ENCODE measurements around the gene CCDC83. TPM values are rescaled to one million over a fixed set of nuclear protein-coding genes. Genes with fewer than 3 reads are reported as not detected.

CCDC83 gene
- total and polyA plus RNA-seq, 2 donors (not counting 3 experiments of a cell fraction or from before 2014, with no cell fraction given): not detected

DNA sequence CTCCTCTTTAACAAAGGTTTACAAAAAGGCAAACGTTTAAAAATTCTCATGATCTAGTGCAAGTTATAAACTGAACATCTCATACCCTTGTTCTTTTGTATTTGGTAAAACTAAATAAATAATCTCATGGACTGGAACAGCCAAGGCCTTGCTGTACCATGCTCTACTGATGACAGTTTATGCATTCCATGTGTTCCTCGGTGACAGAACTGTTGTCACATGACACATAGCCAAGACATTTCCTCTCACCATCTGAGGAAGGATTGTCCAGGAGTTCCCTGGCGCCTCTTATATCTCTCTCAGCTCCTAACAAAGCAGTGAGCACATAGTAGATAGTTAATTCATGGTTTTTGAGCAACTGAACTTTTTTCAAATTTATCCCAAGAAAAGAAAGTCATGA is 12.6 kb downstream of the CCDC83 start:
- DNase-seq (ENCODE audit: low read depth, low spot score) (no peak), FAIRE-seq (no peak)
- Histone ChIP-seq H3K79me2 (ENCODE audit: control insufficient read depth, insufficient read depth, low read length) (no peaks in the 10 kb centered on the region), H3K27me3 (ENCODE audit: control insufficient read depth in 2 of 2, insufficient read depth in 2 of 2, low read length in 2 of 2) (peaks cover 6 to 7% of the 10 kb centered on the region in 2 experiments), H3K9me1 (replicated peaks; ENCODE audit: control insufficient read depth, extremely low read depth, insufficient read depth, low read length) (no peaks in the 10 kb centered on the region), H2AFZ (ENCODE audit: low read depth, low read length) (no peak overlapping the region), H3K9ac (replicated peaks; ENCODE audit: extremely low read depth, insufficient read depth, low read length) (no peak overlapping the region), H3K4me3 (replicated peaks in 1 of 3; ENCODE audit: insufficient read depth in 1 of 3, low read depth in 1 of 3, low read length in 3 of 3) (no peak overlapping the region), H3K9me3 (replicated peaks; ENCODE audit: control insufficient read depth, insufficient read depth, low read length) (no peaks in the 10 kb centered on the region), H4K20me1 (replicated peaks; ENCODE audit: control insufficient read depth, extremely low read depth, insufficient read depth, low read length) (no peaks in the 10 kb centered on the region), H3K4me1 (ENCODE audit: control insufficient read depth, extremely low read depth, insufficient read depth, low read length) (no peaks in the 10 kb centered on the region), H3K27ac (ENCODE audit: insufficient read depth, low read depth, low read length) (no peak overlapping the region), H3K4me2 (ENCODE audit: insufficient read depth, low read length) (no peak overlapping the region), H3K36me3 (ENCODE audit: control insufficient read depth in 2 of 2, extremely low read depth in 1 of 2, insufficient read depth in 2 of 2, low read length in 2 of 2) (no peaks in the 10 kb centered on the region)
- TF ChIP-seq EZH2 (IDR thresholded peaks at IDR 0.05; ENCODE audit: borderline replicate concordance, low read depth, low read length, severe bottlenecking): no peak
- TF ChIP-seq, protein P1, sequence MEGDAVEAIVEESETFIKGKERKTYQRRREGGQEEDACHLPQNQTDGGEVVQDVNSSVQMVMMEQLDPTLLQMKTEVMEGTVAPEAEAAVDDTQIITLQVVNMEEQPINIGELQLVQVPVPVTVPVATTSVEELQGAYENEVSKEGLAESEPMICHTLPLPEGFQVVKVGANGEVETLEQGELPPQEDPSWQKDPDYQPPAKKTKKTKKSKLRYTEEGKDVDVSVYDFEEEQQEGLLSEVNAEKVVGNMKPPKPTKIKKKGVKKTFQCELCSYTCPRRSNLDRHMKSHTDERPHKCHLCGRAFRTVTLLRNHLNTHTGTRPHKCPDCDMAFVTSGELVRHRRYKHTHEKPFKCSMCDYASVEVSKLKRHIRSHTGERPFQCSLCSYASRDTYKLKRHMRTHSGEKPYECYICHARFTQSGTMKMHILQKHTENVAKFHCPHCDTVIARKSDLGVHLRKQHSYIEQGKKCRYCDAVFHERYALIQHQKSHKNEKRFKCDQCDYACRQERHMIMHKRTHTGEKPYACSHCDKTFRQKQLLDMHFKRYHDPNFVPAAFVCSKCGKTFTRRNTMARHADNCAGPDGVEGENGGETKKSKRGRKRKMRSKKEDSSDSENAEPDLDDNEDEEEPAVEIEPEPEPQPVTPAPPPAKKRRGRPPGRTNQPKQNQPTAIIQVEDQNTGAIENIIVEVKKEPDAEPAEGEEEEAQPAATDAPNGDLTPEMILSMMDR (IDR thresholded peaks at IDR 0.05; ENCODE audit: extremely low read depth in 1 of 2, insufficient read depth in 1 of 2, low read depth in 1 of 2, low read length in 2 of 2): no peak
- intact Hi-C loops (cut with micrococcal nuclease): no loop called here
- ChIA-PET CTCF (interaction anchor here (0.6 to 1.4 kb wide), 2 partner anchors 11 to 12 kb away, joined by 3 to 5 read pairs; partner anchors contain the start of gene CCDC83), POLR2A (no interaction called here)
- no TSS peak for BruUV-seq (replicated peaks)
- dilution Hi-C loops (cut with MboI; ENCODE audit: extremely low pct_ligation_motif_present, low sequenced_read_pairs): no loop called here

DNA sequence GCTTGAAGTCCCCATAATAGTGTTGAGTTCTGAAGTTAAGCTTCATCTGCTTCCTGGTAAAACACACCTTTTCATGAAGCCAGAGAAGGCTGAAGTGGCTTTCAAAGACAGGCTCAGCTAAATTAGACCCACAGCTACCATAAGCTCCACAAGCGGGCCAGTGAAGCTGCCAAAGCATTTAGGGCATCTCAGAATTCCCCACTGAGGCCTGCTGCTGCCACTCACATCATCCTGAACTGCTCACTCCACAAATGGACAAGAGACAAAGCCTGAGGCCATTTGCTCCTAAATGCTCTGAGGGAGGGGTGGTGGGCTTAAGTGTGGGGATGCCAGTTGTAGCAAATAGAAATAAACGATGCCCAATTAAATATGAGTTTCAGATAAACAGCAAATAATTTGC is 14.6 kb downstream of the CCDC83 start:
- H3K36me3 ChIP-seq (ENCODE audit: control insufficient read depth in 2 of 2, extremely low read depth in 1 of 2, insufficient read depth in 2 of 2, low read length in 2 of 2): no peaks in the 10 kb centered on the region
- H3K79me2 ChIP-seq (ENCODE audit: control insufficient read depth, insufficient read depth, low read length): no peaks in the 10 kb centered on the region
- H3K4me1 ChIP-seq (ENCODE audit: control insufficient read depth, extremely low read depth, insufficient read depth, low read length): no peaks in the 10 kb centered on the region
- CTCF ChIA-PET: no interaction called here
- H2AFZ ChIP-seq (ENCODE audit: low read depth, low read length): no peak overlapping the region
- intact Hi-C loops (cut with micrococcal nuclease) (no loop called here), dilution Hi-C loops (cut with MboI; ENCODE audit: extremely low pct_ligation_motif_present, low sequenced_read_pairs) (no loop called here)
- POLR2A ChIA-PET: interaction anchor here (0.7 kb wide), 1 partner anchor 72 kb away, joined by 4 read pairs; no protein-coding TSS in a partner anchor
- DNase-seq (ENCODE audit: low read depth, low spot score) (no peak), FAIRE-seq (no peak)
- H3K4me2 ChIP-seq (ENCODE audit: insufficient read depth, low read length): no peak overlapping the region
- no peak overlapping the region for H3K9ac ChIP-seq (replicated peaks; ENCODE audit: extremely low read depth, insufficient read depth, low read length)
- H3K9me1 ChIP-seq (replicated peaks; ENCODE audit: control insufficient read depth, extremely low read depth, insufficient read depth, low read length): no peaks in the 10 kb centered on the region
- peaks cover 0 to 1% of the 10 kb centered on the region in 2 experiments for H3K27me3 ChIP-seq (ENCODE audit: control insufficient read depth in 2 of 2, insufficient read depth in 2 of 2, low read length in 2 of 2)
- no peak overlapping the region for H3K27ac ChIP-seq (ENCODE audit: insufficient read depth, low read depth, low read length)
- no peaks in the 10 kb centered on the region for H3K9me3 ChIP-seq (replicated peaks; ENCODE audit: control insufficient read depth, insufficient read depth, low read length)
- no peak for TF ChIP-seq POLR2A (IDR thresholded peaks at IDR 0.05; ENCODE audit: low read depth, low read length)
- no peak for TF ChIP-seq MYC (IDR thresholded peaks at IDR 0.05; ENCODE audit: low read depth, low read length)
- no peak for TF ChIP-seq JUN (IDR thresholded peaks at IDR 0.05; ENCODE audit: borderline replicate concordance, insufficient read depth, insufficient read length, low read depth)
- BruUV-seq (replicated peaks): no TSS peak
- H3K4me3 ChIP-seq (replicated peaks in 1 of 3; ENCODE audit: insufficient read depth in 1 of 3, low read depth in 1 of 3, low read length in 3 of 3): no peak overlapping the region
- H4K20me1 ChIP-seq (replicated peaks; ENCODE audit: control insufficient read depth, extremely low read depth, insufficient read depth, low read length): no peaks in the 10 kb centered on the region

Data from endothelial cell of umbilical vein (primary cell).